Measurements from ENCODE around the gene AKNA.
A peak's percentile ranks its signal among the peaks of the same experiment; 100 is the strongest.

AKNA gene

GRCh38 chr9:114387680-114388356, at the start of gene AKNA:
Gene AKNA, minus strand, starts transcription at chr9:114387982. Its CDS starts 6,649 bp downstream, at chr9:114381333.
- H3K9me3 ChIP-seq, result no peaks in the 10 kb centered on the region
- peak within 1 kb of the TSS; percentile 65 to 76 for H3K4me3 ChIP-seq
- no peaks in the 10 kb centered on the region for H3K27me3 ChIP-seq
- peak within 1 kb of the TSS; percentile 94 to 96 for H3K27ac ChIP-seq
- TF ChIP-seq CTCF (IDR thresholded peaks at IDR 0.05), result no peak
- intact Hi-C loops (cut with DNase I; ENCODE audit: low total_unique reads), result loop anchor here (2.0 kb wide), 1 partner anchor 39 kb away; no protein-coding TSS in a partner anchor
- H3K4me1 ChIP-seq, result peaks cover 6 to 66% (median 57%) of the 10 kb centered on the region in 4 donors
- H3K36me3 ChIP-seq, result no peaks in the 10 kb centered on the region
- DNase-seq, result peak; percentile 85 to 93

GRCh38 chr9:114437401-114437893, 49.7 kb upstream of the AKNA start:
- no peaks in the 10 kb centered on the region for H3K4me1 ChIP-seq
- H3K27ac ChIP-seq, result no peak overlapping the region
- no peaks in the 10 kb centered on the region for H3K36me3 ChIP-seq
- DNase-seq, result no peak
- intact Hi-C loops (cut with DNase I; ENCODE audit: low total_unique reads), result no loop called here
- peaks cover 0 to 14% of the 10 kb centered on the region in 2 donors for H3K27me3 ChIP-seq
- H3K9me3 ChIP-seq, result no peaks in the 10 kb centered on the region
- no peak overlapping the region for H3K4me3 ChIP-seq
- no peak for TF ChIP-seq CTCF (IDR thresholded peaks at IDR 0.05)

GRCh38 chr9:114434878-114435311, 47.1 kb upstream of the AKNA start:
- H3K4me3 ChIP-seq, result no peak overlapping the region
- peaks cover 0 to 23% of the 10 kb centered on the region in 2 donors for H3K27me3 ChIP-seq
- no peak overlapping the region for H3K27ac ChIP-seq
- DNase-seq, result no peak
- H3K36me3 ChIP-seq, result no peaks in the 10 kb centered on the region
- intact Hi-C loops (cut with DNase I; ENCODE audit: low total_unique reads), result no loop called here
- no peaks in the 10 kb centered on the region for H3K4me1 ChIP-seq
- TF ChIP-seq CTCF (IDR thresholded peaks at IDR 0.05), result no peak
- no peaks in the 10 kb centered on the region for H3K9me3 ChIP-seq

- no peak for TF ChIP-seq CTCF (IDR thresholded peaks at IDR 0.05)
- no peaks in the 10 kb centered on the region for H3K36me3 ChIP-seq
- H3K27ac ChIP-seq, result no peak overlapping the region
- no peaks in the 10 kb centered on the region for H3K9me3 ChIP-seq
- H3K4me3 ChIP-seq, result no peak overlapping the region
- peaks cover 0 to 23% of the 10 kb centered on the region in 2 donors for H3K27me3 ChIP-seq
- H3K4me1 ChIP-seq, result no peaks in the 10 kb centered on the region
- intact Hi-C loops (cut with DNase I; ENCODE audit: low total_unique reads), result no loop called here
- DNase-seq, result no peak
Observed at GRCh38 chr9:114433720-114434255, 46.0 kb upstream of the AKNA start.

- intact Hi-C loops (cut with DNase I; ENCODE audit: low total_unique reads), result no loop called here
- TF ChIP-seq CTCF (IDR thresholded peaks at IDR 0.05), result no peak
- H3K27me3 ChIP-seq, result peaks cover 0 to 23% of the 10 kb centered on the region in 2 donors
- H3K36me3 ChIP-seq, result no peaks in the 10 kb centered on the region
- no peak overlapping the region for H3K4me3 ChIP-seq
- DNase-seq, result no peak
- no peak overlapping the region for H3K27ac ChIP-seq
- no peaks in the 10 kb centered on the region for H3K4me1 ChIP-seq
- H3K9me3 ChIP-seq, result no peaks in the 10 kb centered on the region
Observed at GRCh38 chr9:114433086-114433485, 45.3 kb upstream of the AKNA start.

Measured in tibial artery (tissue), 4 donors.